ENCODE measurements around the gene CLIC6.
"Not testable (repeated sequence)": the region's sequence is repeated elsewhere in the genome, so short reads cannot be mapped to it uniquely, and the experiment has no call there.

Gene CLIC6

GRCh38 chr21:34661848-34662247, 6.9 kb upstream of the CLIC6 start:
- no peak overlapping the region for H3K9ac ChIP-seq (ENCODE audit: low read length)
- H3K9me2 ChIP-seq (replicated peaks; ENCODE audit: insufficient read depth, low read length), result no peaks in the 10 kb centered on the region
- no peak for DNase-seq
- no peaks in the 10 kb centered on the region for H4K20me1 ChIP-seq (ENCODE audit: insufficient read depth, low read length)
- no peaks in the 10 kb centered on the region for H3K79me2 ChIP-seq (ENCODE audit: low read length)
- H3K4me2 ChIP-seq (ENCODE audit: low read depth, low read length), result no peak overlapping the region
- no peaks in the 10 kb centered on the region for H3F3A ChIP-seq (ENCODE audit: insufficient read depth, low read length)
- H3K36me3 ChIP-seq (replicated peaks; ENCODE audit: insufficient read depth, low read length), result no peaks in the 10 kb centered on the region
- TF ChIP-seq CTCF (IDR thresholded peaks at IDR 0.05; ENCODE audit: low read length), result no peak
- TF ChIP-seq EZH2phosphoT487 (IDR thresholded peaks at IDR 0.05; ENCODE audit: low read length), result no peak
- no peak for TF ChIP-seq EZH2 (optimal IDR thresholded peaks at IDR 0.05; ENCODE audit: low read depth, low read length)
- no peaks in the 10 kb centered on the region for H3K4me1 ChIP-seq (ENCODE audit: low read length)
- no peaks in the 10 kb centered on the region for H3K9me3 ChIP-seq (replicated peaks; ENCODE audit: insufficient read depth, low read length)
- H3K27me3 ChIP-seq (replicated peaks; ENCODE audit: insufficient read depth, low read length), result no peaks in the 10 kb centered on the region
- H3K4me3 ChIP-seq (ENCODE audit: low read length), result no peak overlapping the region
- no peak overlapping the region for H2AFZ ChIP-seq (ENCODE audit: low read length)
- H3K27ac ChIP-seq (ENCODE audit: low read length), result no peak overlapping the region

- no peak for DNase-seq
- Histone ChIP-seq H3K4me2 (ENCODE audit: low read depth, low read length) (no peak overlapping the region), H3K4me3 (ENCODE audit: low read length) (no peak overlapping the region), H3K4me1 (ENCODE audit: low read length) (no peaks in the 10 kb centered on the region), H2AFZ (ENCODE audit: low read length) (no peak overlapping the region), H3K36me3 (replicated peaks; ENCODE audit: insufficient read depth, low read length) (no peaks in the 10 kb centered on the region), H3K9me2 (replicated peaks; ENCODE audit: insufficient read depth, low read length) (no peaks in the 10 kb centered on the region), H4K20me1 (ENCODE audit: insufficient read depth, low read length) (no peaks in the 10 kb centered on the region), H3K27ac (ENCODE audit: low read length) (no peak overlapping the region), H3F3A (ENCODE audit: insufficient read depth, low read length) (no peaks in the 10 kb centered on the region), H3K27me3 (replicated peaks; ENCODE audit: insufficient read depth, low read length) (peaks cover 8% of the 10 kb centered on the region), H3K9me3 (replicated peaks; ENCODE audit: insufficient read depth, low read length) (no peaks in the 10 kb centered on the region), H3K9ac (ENCODE audit: low read length) (no peak overlapping the region), H3K79me2 (ENCODE audit: low read length) (no peaks in the 10 kb centered on the region)
- TF ChIP-seq EZH2phosphoT487 (IDR thresholded peaks at IDR 0.05; ENCODE audit: low read length) (no peak), EZH2 (optimal IDR thresholded peaks at IDR 0.05; ENCODE audit: low read depth, low read length) (no peak), CTCF (IDR thresholded peaks at IDR 0.05; ENCODE audit: low read length) (no peak)
Observed at GRCh38 chr21:34667761-34668160, 1.0 kb upstream of the CLIC6 start.

GRCh38 chr21:34669149-34669879, 520 bp downstream of the CLIC6 start:
- no peak overlapping the region for H3K9ac ChIP-seq (ENCODE audit: low read length)
- peaks cover 8% of the 10 kb centered on the region for H3K27me3 ChIP-seq (replicated peaks; ENCODE audit: insufficient read depth, low read length)
- H3K4me2 ChIP-seq (ENCODE audit: low read depth, low read length), result no peak overlapping the region; the same call in 1 of the 2 replicates

GRCh38 chr21:34669880-34670219, 1.1 kb downstream of the CLIC6 start:
- not testable (repeated sequence) for H3K79me2 ChIP-seq (ENCODE audit: low read length); DNase-seq; H3K9me3 ChIP-seq (replicated peaks; ENCODE audit: insufficient read depth, low read length); H3K27me3 ChIP-seq (replicated peaks; ENCODE audit: insufficient read depth, low read length); H3K9me2 ChIP-seq (replicated peaks; ENCODE audit: insufficient read depth, low read length); H3K4me1 ChIP-seq (ENCODE audit: low read length); H3F3A ChIP-seq (ENCODE audit: insufficient read depth, low read length); H4K20me1 ChIP-seq (ENCODE audit: insufficient read depth, low read length); H3K36me3 ChIP-seq (replicated peaks; ENCODE audit: insufficient read depth, low read length); H3K27ac ChIP-seq (ENCODE audit: low read length); H3K9ac ChIP-seq (ENCODE audit: low read length)
- Histone ChIP-seq H3K4me3 (ENCODE audit: low read length) (peak overlapping the region; percentile 31; the same call in 1 of the 2 replicates), H2AFZ (ENCODE audit: low read length) (peak overlapping the region; percentile 25; the same call in 1 of the 2 replicates), H3K4me2 (ENCODE audit: low read depth, low read length) (peak overlapping the region; percentile 19; the same call in 1 of the 2 replicates)

More at GRCh38 chr21:34669149-34669879, 520 bp downstream of the CLIC6 start:
- no peaks in the 10 kb centered on the region for H3F3A ChIP-seq (ENCODE audit: insufficient read depth, low read length)
- H3K4me3 ChIP-seq (ENCODE audit: low read length), result no peak overlapping the region
- no peaks in the 10 kb centered on the region for H3K9me3 ChIP-seq (replicated peaks; ENCODE audit: insufficient read depth, low read length)
- no peaks in the 10 kb centered on the region for H3K9me2 ChIP-seq (replicated peaks; ENCODE audit: insufficient read depth, low read length)
- no peak for DNase-seq
- no peak for TF ChIP-seq EZH2 (optimal IDR thresholded peaks at IDR 0.05; ENCODE audit: low read depth, low read length)
- TF ChIP-seq CTCF (IDR thresholded peaks at IDR 0.05; ENCODE audit: low read length), result no peak
- no peak for TF ChIP-seq EZH2phosphoT487 (IDR thresholded peaks at IDR 0.05; ENCODE audit: low read length)
- no peaks in the 10 kb centered on the region for H3K36me3 ChIP-seq (replicated peaks; ENCODE audit: insufficient read depth, low read length)
- no peaks in the 10 kb centered on the region for H3K79me2 ChIP-seq (ENCODE audit: low read length)
- H2AFZ ChIP-seq (ENCODE audit: low read length), result no peak overlapping the region
- no peaks in the 10 kb centered on the region for H4K20me1 ChIP-seq (ENCODE audit: insufficient read depth, low read length)
- H3K27ac ChIP-seq (ENCODE audit: low read length), result no peak overlapping the region
- no peaks in the 10 kb centered on the region for H3K4me1 ChIP-seq (ENCODE audit: low read length)
